ENCODE data around the gene ARMC3.

- TF ChIP-seq CTCF (IDR thresholded peaks at IDR 0.05; ENCODE audit: insufficient read depth, low read depth, low read length) (no peak), EZH2 (IDR thresholded peaks at IDR 0.05; ENCODE audit: insufficient read depth, low read length) (no peak)
These were observed 687 bp upstream of the ARMC3 start for GRCh38 chr10:22927166-22927565.

All from astrocyte (in vitro differentiated cells and primary cell).